Hepatocyte (in vitro differentiated cells): ENCODE data around the gene ZNF431.

Experiments
- EZH2 ChIP-seq: fragments of 200-600 bp; sonication (generic); IDR thresholded peaks from 2 replicates; pipeline ENCODE4 v1.6.1; 2016; ENCODE audit warnings: antibody characterized with exemption, mild to moderate bottlenecking, borderline replicate concordance
- EZH2phosphoT487 ChIP-seq: fragments of 200-600 bp; sonication (generic); IDR thresholded peaks from one replicate; pipeline ENCODE4 v1.6.1; 2018; ENCODE audit warnings: antibody characterized with exemption, mild to moderate bottlenecking, low read depth, moderate library complexity; ENCODE audit not compliant: unreplicated experiment, severe bottlenecking
- TF ChIP-seq, protein P1 (sequence below): fragments of 200-600 bp; sonication (generic); IDR thresholded peaks from 2 replicates; pipeline ENCODE4 v1.5.1; 2016; ENCODE audit warnings: antibody characterized with exemption, mild to moderate bottlenecking; ENCODE audit not compliant: poor library complexity

DNA sequence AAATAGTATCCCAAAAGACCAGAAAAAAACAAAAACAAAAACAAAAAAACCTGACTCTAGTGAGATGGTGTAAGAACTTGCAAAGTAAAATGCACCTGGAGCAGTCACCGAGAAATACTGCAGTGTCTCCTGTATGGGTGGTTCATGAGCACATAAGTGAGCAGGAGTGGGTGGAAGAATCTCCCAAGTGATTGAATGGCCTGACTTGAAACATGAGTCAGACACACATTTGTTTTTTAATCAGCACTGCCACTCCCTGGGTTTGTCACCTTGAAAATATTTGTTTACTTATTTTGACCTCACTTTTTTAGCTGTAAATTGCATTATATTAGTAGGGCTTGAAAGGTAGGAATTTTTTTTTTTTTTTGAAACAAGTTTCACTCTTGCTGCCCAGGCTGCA, 2.0 kb downstream of the ZNF431 start:
- TF ChIP-seq, protein P1, sequence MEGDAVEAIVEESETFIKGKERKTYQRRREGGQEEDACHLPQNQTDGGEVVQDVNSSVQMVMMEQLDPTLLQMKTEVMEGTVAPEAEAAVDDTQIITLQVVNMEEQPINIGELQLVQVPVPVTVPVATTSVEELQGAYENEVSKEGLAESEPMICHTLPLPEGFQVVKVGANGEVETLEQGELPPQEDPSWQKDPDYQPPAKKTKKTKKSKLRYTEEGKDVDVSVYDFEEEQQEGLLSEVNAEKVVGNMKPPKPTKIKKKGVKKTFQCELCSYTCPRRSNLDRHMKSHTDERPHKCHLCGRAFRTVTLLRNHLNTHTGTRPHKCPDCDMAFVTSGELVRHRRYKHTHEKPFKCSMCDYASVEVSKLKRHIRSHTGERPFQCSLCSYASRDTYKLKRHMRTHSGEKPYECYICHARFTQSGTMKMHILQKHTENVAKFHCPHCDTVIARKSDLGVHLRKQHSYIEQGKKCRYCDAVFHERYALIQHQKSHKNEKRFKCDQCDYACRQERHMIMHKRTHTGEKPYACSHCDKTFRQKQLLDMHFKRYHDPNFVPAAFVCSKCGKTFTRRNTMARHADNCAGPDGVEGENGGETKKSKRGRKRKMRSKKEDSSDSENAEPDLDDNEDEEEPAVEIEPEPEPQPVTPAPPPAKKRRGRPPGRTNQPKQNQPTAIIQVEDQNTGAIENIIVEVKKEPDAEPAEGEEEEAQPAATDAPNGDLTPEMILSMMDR: no peak
- no peak for TF ChIP-seq EZH2
- no peak for TF ChIP-seq EZH2phosphoT487
